ENCODE results near the gene CENPX.

Gene CENPX

DNA sequence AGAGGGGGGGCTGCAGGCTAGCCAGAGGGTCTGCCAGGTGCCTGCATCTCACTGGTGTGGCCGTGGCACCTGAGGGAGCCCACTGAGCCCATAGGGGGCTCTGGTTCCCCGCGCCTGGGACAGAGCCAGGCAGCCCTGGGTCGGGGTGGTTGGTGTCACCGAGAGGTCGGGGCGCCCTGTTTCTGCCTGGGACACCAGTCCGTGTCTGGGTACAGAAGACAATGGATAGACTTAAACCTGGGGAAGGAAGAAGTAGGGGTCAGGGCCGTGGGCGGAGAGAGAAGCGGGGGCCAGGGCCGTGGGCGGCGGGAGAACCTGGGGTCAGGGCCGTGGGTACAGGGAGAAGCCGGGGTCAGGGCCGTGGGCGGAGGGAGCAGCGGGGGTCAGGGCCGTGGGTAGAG is 25.9 kb upstream of the CENPX start:
- ATAC-seq = no peak

DNA sequence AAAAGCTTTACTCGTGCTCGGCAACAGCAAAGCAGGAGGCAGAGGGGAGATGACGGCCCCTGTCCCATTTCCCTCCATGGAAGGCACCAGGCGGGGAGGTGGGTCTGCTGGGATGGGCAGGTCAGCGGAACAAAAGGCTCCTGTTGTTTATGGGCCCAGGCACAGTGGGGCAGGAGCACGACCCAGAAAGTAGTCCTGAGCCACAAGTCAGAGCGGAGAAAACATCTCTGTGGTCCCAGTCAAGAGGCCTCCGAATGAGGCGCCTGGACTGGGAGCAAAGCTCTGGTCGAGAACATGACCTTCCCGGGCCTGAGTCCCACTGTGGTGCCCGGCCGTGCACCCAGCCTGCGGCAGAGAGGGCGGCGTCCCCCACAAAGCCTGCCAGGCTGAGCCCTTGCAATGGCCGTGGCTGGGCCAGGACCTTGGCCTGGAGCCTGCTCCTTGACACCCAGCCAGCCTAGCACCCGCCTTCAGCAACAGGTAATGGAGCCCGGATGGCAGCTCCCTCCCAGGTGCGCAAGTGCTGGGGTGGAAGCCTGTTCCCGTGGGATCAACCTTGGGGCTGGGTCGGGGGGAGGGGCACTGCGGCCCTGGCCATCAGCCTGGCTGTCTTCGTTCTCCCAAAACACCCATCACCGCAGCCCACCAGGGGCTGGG is 25.4 kb upstream of the CENPX start:
- no peak for TF ChIP-seq ARNTL (CRISPR knock-in tag; IDR thresholded peaks at IDR 0.05; ENCODE audit: borderline replicate concordance, low read depth)
- ATAC-seq = no peak

More for the DNA sequence above, 25.9 kb upstream of the CENPX start:
- no peak for TF ChIP-seq ZFP3 (CRISPR knock-in tag; IDR thresholded peaks at IDR 0.05)
- TF ChIP-seq, protein P1, sequence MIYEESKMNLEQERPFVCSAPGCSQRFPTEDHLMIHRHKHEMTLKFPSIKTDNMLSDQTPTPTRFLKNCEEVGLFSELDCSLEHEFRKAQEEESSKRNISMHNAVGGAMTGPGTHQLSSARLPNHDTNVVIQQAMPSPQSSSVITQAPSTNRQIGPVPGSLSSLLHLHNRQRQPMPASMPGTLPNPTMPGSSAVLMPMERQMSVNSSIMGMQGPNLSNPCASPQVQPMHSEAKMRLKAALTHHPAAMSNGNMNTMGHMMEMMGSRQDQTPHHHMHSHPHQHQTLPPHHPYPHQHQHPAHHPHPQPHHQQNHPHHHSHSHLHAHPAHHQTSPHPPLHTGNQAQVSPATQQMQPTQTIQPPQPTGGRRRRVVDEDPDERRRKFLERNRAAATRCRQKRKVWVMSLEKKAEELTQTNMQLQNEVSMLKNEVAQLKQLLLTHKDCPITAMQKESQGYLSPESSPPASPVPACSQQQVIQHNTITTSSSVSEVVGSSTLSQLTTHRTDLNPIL (CRISPR knock-in tag; IDR thresholded peaks at IDR 0.05; ENCODE audit: low read depth) = no peak

DNA sequence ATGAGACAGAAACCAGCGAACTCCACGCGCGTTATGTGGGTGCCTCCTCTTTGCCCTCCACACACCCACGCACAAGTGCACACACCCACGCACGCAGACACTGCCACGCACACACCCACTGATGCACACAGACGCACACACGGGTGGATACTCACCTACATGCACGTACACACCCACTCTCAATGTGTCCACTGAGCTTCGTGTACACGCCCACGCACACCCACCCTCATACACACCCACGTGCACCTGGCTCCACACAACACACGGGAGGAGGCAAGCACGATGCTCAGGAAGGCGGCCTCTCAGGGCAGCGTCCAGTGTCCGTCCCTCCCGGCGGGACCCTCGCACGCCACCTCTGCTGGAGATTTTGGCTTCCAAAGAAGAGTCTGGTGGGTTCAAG is 24.7 kb upstream of the CENPX start:
- no peak for ATAC-seq
- TF ChIP-seq TCF4 (CRISPR knock-in tag; IDR thresholded peaks at IDR 0.05; ENCODE audit: borderline replicate concordance) (no peak), GLIS3 (CRISPR knock-in tag; IDR thresholded peaks at IDR 0.05) (no peak), OSR1 (CRISPR knock-in tag; IDR thresholded peaks at IDR 0.05) (no peak)
- TF ChIP-seq, protein P2, sequence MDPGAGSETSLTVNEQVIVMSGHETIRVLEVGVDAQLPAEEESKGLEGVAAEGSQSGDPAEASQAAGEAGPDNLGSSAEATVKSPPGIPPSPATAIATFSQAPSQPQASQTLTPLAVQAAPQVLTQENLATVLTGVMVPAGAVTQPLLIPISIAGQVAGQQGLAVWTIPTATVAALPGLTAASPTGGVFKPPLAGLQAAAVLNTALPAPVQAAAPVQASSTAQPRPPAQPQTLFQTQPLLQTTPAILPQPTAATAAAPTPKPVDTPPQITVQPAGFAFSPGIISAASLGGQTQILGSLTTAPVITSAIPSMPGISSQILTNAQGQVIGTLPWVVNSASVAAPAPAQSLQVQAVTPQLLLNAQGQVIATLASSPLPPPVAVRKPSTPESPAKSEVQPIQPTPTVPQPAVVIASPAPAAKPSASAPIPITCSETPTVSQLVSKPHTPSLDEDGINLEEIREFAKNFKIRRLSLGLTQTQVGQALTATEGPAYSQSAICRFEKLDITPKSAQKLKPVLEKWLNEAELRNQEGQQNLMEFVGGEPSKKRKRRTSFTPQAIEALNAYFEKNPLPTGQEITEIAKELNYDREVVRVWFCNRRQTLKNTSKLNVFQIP (CRISPR knock-in tag; IDR thresholded peaks at IDR 0.05; ENCODE audit: borderline replicate concordance, low read depth) = no peak

DNA sequence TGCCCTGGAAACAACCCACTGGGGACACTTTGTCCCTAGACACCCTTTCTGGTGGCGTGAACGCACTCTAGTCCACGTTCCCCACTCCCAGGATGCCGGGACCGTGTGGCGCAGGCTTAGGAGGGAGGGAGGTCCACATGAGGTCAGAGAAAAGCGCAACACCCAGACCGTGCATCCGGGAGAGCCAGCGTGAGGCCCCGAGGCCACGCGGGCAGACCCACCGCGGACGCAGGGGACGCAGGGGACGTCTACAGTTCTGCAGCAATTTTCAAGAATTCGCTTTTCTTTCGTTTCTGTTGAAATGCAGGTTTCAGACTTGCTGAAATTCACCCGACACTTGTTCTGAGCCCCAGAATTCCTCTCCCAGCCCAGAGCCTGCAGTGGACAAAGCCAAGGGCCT is 24.2 kb upstream of the CENPX start:
- TF ChIP-seq ZFP30 (CRISPR knock-in tag; IDR thresholded peaks at IDR 0.05) = no peak
- TF ChIP-seq OSR1 (CRISPR knock-in tag; IDR thresholded peaks at IDR 0.05) = no peak
- TF ChIP-seq ZC3H10 (CRISPR knock-in tag; IDR thresholded peaks at IDR 0.05) = no peak
- TF ChIP-seq ZFP3 (CRISPR knock-in tag; IDR thresholded peaks at IDR 0.05) = no peak
- no peak for TF ChIP-seq ZNF565 (CRISPR knock-in tag; conservative IDR thresholded peaks at IDR 0.05; ENCODE audit: low read depth)
- TF ChIP-seq, protein P3, sequence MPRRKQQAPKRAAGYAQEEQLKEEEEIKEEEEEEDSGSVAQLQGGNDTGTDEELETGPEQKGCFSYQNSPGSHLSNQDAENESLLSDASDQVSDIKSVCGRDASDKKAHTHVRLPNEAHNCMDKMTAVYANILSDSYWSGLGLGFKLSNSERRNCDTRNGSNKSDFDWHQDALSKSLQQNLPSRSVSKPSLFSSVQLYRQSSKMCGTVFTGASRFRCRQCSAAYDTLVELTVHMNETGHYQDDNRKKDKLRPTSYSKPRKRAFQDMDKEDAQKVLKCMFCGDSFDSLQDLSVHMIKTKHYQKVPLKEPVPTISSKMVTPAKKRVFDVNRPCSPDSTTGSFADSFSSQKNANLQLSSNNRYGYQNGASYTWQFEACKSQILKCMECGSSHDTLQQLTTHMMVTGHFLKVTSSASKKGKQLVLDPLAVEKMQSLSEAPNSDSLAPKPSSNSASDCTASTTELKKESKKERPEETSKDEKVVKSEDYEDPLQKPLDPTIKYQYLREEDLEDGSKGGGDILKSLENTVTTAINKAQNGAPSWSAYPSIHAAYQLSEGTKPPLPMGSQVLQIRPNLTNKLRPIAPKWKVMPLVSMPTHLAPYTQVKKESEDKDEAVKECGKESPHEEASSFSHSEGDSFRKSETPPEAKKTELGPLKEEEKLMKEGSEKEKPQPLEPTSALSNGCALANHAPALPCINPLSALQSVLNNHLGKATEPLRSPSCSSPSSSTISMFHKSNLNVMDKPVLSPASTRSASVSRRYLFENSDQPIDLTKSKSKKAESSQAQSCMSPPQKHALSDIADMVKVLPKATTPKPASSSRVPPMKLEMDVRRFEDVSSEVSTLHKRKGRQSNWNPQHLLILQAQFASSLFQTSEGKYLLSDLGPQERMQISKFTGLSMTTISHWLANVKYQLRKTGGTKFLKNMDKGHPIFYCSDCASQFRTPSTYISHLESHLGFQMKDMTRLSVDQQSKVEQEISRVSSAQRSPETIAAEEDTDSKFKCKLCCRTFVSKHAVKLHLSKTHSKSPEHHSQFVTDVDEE (CRISPR knock-in tag; IDR thresholded peaks at IDR 0.05) = no peak
- TF ChIP-seq, protein P1 (CRISPR knock-in tag; IDR thresholded peaks at IDR 0.05; ENCODE audit: low read depth) = no peak
- no peak for TF ChIP-seq TOX (CRISPR knock-in tag; IDR thresholded peaks at IDR 0.05; ENCODE audit: borderline replicate concordance)
- no peak for ATAC-seq

DNA sequence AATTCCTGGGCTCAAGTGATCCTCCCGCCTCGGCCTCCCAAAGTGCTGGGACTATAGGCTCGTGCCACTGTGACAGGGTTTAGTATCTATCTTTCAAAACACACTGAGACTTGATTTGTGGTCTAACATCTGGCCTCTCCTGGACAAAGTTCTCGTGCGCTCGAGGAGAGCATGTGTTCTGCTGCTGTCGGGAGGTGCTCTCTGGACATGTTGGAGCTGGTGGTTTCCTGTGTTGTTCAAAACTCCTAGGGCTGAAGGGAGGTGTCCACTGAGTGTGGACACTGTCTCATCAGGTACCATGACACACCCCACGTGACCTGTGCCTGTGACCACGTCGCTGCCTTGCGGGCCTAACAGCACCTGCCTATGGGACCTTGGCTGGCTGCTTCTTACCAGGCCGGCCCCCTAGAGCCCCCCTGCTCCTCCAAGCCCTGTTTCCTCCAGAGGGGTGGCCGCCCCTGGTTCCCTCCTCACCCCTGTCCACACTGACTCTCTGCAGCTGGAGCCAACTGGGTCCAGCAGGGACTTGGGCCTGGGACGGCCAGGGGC is 23.3 kb upstream of the CENPX start:
- ATAC-seq = no peak
- TF ChIP-seq ZNF70 (CRISPR knock-in tag; IDR thresholded peaks at IDR 0.05) = no peak

DNA sequence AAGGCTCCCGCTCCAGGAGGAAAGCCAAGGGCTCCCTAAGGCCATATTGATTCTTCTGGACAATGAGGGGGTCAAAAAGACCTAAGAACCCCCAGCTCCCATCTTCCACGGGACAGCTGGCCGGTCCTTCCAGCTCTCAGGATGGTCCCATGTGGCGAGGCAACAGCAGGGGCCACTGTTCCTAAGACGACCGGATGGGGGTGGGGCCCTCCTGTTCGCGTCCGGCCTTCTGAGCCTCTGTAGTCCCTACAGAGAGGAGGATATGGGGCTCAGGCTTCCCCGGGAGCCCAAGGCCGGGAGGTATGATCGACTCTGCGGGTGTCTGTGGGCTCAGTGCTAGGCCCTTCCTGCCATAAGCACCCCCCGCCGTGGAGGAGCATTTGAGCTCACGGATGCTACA is 20.8 kb upstream of the CENPX start:
- no peak; the same call in 2 of the 3 replicates for ATAC-seq
- TF ChIP-seq, protein P4, sequence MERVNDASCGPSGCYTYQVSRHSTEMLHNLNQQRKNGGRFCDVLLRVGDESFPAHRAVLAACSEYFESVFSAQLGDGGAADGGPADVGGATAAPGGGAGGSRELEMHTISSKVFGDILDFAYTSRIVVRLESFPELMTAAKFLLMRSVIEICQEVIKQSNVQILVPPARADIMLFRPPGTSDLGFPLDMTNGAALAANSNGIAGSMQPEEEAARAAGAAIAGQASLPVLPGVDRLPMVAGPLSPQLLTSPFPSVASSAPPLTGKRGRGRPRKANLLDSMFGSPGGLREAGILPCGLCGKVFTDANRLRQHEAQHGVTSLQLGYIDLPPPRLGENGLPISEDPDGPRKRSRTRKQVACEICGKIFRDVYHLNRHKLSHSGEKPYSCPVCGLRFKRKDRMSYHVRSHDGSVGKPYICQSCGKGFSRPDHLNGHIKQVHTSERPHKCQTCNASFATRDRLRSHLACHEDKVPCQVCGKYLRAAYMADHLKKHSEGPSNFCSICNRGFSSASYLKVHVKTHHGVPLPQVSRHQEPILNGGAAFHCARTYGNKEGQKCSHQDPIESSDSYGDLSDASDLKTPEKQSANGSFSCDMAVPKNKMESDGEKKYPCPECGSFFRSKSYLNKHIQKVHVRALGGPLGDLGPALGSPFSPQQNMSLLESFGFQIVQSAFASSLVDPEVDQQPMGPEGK (CRISPR knock-in tag; IDR thresholded peaks at IDR 0.05; ENCODE audit: borderline replicate concordance) = no peak
- TF ChIP-seq ISL1 (CRISPR knock-in tag; IDR thresholded peaks at IDR 0.05) (no peak), CSDC2 (CRISPR knock-in tag; IDR thresholded peaks at IDR 0.05) (no peak), ZNF70 (CRISPR knock-in tag; IDR thresholded peaks at IDR 0.05) (no peak), ZNF565 (CRISPR knock-in tag; conservative IDR thresholded peaks at IDR 0.05; ENCODE audit: low read depth) (no peak)
- TF ChIP-seq, protein P5, sequence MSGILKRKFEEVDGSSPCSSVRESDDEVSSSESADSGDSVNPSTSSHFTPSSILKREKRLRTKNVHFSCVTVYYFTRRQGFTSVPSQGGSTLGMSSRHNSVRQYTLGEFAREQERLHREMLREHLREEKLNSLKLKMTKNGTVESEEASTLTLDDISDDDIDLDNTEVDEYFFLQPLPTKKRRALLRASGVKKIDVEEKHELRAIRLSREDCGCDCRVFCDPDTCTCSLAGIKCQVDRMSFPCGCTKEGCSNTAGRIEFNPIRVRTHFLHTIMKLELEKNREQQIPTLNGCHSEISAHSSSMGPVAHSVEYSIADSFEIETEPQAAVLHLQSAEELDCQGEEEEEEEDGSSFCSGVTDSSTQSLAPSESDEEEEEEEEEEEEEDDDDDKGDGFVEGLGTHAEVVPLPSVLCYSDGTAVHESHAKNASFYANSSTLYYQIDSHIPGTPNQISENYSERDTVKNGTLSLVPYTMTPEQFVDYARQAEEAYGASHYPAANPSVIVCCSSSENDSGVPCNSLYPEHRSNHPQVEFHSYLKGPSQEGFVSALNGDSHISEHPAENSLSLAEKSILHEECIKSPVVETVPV (CRISPR knock-in tag; IDR thresholded peaks at IDR 0.05) = no peak
